ENCODE data around the gene PRR36. TPM values are rescaled to one million over a fixed set of nuclear protein-coding genes. Genes with fewer than 3 reads are reported as not detected.

Gene PRR36
- total RNA-seq, 2 donors from 2014 or later: 0.19 to 0.21 TPM

DNA sequence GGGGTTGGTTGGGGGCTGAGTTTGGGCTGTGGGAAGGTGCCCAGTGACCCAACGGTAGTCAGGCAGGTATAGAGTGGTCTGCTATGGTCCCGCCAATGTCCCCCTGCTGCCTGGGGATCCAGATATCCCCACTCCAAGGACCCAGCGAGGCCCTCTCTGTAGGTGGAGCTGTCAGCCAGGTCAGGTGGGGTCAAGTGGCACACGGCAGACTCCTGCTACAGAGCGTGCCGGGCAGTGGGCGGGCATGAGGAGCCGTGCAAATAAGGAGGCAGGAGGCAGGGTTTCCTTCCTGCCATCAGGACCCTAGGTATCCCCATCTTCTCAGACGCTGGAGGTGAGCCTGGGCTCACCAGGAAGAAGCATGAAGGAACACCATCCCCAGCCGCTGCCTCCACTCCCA, 29.2 kb downstream of the PRR36 start:
- Mint-ChIP-seq H3K4me1 (no peaks in the 10 kb centered on the region), H3K4me3 (no peak overlapping the region), H3K9me3 (no peaks in the 10 kb centered on the region), H3K27ac (no peak overlapping the region), H3K27me3 (no peaks in the 10 kb centered on the region), H3K36me3 (ENCODE audit: low read depth) (no peaks in the 10 kb centered on the region)
- ATAC-seq (replicated peaks): no peak

DNA sequence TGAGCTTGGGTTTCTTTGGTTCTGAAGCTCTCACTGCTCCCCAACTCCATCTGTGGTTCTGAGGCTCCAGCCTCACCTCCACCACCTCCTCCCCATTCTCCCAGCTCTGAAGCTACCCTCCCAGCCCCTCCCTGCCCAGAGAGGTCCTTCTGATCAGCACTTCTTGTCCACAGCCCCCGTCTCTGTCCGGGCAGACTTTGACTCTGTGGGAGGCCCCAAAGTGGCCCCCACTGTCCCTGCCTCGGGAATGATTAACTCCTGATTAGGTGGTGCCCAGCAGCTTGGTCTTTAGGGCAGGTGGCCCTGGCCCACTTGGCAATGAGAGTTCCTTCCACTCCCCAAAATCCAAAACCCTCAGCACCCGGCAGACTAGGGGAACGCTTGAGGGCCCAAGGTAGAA, 29.8 kb downstream of the PRR36 start:
- no peak overlapping the region for H3K27ac Mint-ChIP-seq
- H3K27me3 Mint-ChIP-seq: no peaks in the 10 kb centered on the region
- no peaks in the 10 kb centered on the region for H3K36me3 Mint-ChIP-seq (ENCODE audit: low read depth)
- no peaks in the 10 kb centered on the region for H3K9me3 Mint-ChIP-seq
- ATAC-seq (replicated peaks): no peak
- H3K4me3 Mint-ChIP-seq: no peak overlapping the region
- no peaks in the 10 kb centered on the region for H3K4me1 Mint-ChIP-seq

GRCh38 chr19:7843521-7843920, 30.7 kb downstream of the PRR36 start:
- H3K27me3 Mint-ChIP-seq: no peaks in the 10 kb centered on the region
- no peak overlapping the region for H3K27ac Mint-ChIP-seq
- ATAC-seq (replicated peaks): no peak
- no peaks in the 10 kb centered on the region for H3K36me3 Mint-ChIP-seq (ENCODE audit: low read depth)
- no peaks in the 10 kb centered on the region for H3K9me3 Mint-ChIP-seq
- no peak overlapping the region for H3K4me3 Mint-ChIP-seq
- no peaks in the 10 kb centered on the region for H3K4me1 Mint-ChIP-seq

- ATAC-seq (replicated peaks): no peak
- Mint-ChIP-seq H3K27ac (no peak overlapping the region), H3K9me3 (no peaks in the 10 kb centered on the region), H3K27me3 (no peaks in the 10 kb centered on the region), H3K4me1 (no peaks in the 10 kb centered on the region), H3K4me3 (no peak overlapping the region), H3K36me3 (ENCODE audit: low read depth) (no peaks in the 10 kb centered on the region)
These were observed 31.4 kb downstream of the PRR36 start for GRCh38 chr19:7842661-7843294.

GRCh38 chr19:7841751-7842660, 32.2 kb downstream of the PRR36 start:
- no peak for ATAC-seq (replicated peaks)
- Mint-ChIP-seq H3K4me1 (no peaks in the 10 kb centered on the region), H3K27me3 (no peaks in the 10 kb centered on the region), H3K9me3 (no peaks in the 10 kb centered on the region), H3K36me3 (ENCODE audit: low read depth) (no peaks in the 10 kb centered on the region), H3K4me3 (no peak overlapping the region), H3K27ac (no peak overlapping the region)

DNA sequence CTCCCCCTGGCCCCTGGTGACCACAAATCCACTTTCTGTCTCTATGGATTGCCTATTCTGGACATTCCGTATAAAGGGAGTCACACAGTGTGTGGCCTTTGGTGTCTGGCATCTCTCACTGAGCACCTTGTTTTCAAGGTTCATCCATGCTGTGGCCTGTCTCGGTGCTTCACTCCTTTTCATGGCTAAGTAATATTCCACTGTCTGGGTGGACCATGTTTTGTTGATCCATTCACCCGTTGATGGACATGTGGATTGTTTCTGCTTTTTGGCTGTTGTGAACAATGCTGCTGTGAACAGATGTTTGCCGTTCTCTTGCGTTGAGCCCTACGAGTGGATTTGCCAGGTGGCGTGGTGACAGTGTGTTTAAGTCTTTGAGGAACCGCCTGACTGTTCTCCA, 33.6 kb downstream of the PRR36 start:
- no peaks in the 10 kb centered on the region for H3K36me3 Mint-ChIP-seq (ENCODE audit: low read depth)
- ATAC-seq (replicated peaks): no peak

GRCh38 chr19:7839476-7839875, 34.7 kb downstream of the PRR36 start:
- no peak overlapping the region for H3K27ac Mint-ChIP-seq
- no peak for ATAC-seq (replicated peaks)
- no peaks in the 10 kb centered on the region for H3K4me1 Mint-ChIP-seq

More for the DNA sequence above, 33.6 kb downstream of the PRR36 start:
- no peaks in the 10 kb centered on the region for H3K4me1 Mint-ChIP-seq
- H3K27ac Mint-ChIP-seq: no peak overlapping the region
- H3K4me3 Mint-ChIP-seq: no peak overlapping the region
- H3K27me3 Mint-ChIP-seq: no peaks in the 10 kb centered on the region
- no peaks in the 10 kb centered on the region for H3K9me3 Mint-ChIP-seq

DNA sequence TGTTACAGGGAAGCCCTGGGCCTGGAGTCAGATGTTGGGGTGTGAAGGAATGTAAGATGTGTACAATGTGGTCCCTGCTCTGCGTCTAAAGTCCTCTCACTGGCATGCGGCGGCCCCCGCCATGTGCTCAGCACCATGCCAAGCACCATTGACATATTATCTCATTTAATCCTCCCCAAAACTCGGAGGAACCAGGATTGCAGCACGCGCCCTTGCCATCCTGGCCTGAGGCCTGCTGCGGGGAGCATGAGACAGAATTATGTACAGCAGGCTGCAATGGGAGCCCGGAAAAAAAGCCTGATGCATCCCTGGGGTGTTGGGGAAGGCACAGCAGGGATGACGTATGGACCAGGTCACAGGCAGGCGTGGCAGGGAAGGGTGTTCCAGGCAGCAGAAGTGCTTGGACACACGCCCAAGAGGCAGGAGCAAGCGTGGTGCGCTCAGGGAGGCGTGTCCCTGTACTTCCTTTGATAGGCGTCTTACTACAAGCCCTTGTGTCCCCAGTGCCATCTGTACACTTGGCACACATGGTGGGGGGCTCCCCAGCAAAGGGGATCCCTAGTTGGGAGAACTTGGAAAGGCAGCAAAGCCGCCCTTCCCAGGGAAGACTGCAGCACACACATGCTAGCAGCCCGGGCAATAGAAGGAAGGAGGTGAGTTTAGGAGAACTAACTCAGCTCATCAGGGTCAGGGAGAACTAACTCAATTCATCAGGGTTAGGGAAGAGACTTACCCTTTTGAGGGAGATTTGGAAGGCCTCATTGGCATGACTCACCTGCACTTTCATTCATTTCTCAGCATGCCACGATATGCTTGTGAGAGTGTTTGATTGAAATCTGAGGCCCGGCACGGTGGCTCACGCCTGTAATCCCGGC, 40.7 kb downstream of the PRR36 start:
- Mint-ChIP-seq H3K4me3 (no peak overlapping the region), H3K27me3 (no peaks in the 10 kb centered on the region), H3K4me1 (peaks cover 14% of the 10 kb centered on the region), H3K27ac (no peak overlapping the region), H3K9me3 (no peaks in the 10 kb centered on the region), H3K36me3 (ENCODE audit: low read depth) (no peaks in the 10 kb centered on the region)
- ATAC-seq (replicated peaks): no peak

More at GRCh38 chr19:7839476-7839875, 34.7 kb downstream of the PRR36 start:
- no peak overlapping the region for H3K4me3 Mint-ChIP-seq
- H3K9me3 Mint-ChIP-seq: no peaks in the 10 kb centered on the region
- H3K27me3 Mint-ChIP-seq: no peaks in the 10 kb centered on the region
- no peaks in the 10 kb centered on the region for H3K36me3 Mint-ChIP-seq (ENCODE audit: low read depth)

DNA sequence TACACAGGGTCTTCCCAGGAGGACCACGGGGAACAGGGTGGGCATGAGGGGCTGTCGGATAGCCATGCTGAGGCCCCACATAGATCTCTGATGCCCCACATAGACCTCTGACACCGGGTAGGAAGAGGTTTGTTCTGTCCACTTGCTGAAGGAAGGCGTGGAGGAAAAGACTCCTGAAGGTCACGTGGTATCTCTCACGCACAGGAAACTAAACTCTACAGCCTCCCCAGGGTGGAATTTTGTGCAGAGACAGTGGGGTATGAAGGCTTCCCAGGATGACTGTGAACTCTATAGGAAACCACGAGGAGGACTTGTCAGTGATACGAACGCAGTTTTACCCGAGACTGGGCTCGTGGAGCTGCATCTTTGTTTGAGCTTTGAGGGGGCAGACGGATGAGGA, 41.4 kb downstream of the PRR36 start:
- Mint-ChIP-seq H3K27me3 (no peaks in the 10 kb centered on the region), H3K4me3 (no peak overlapping the region), H3K4me1 (peaks cover 14% of the 10 kb centered on the region), H3K36me3 (ENCODE audit: low read depth) (no peaks in the 10 kb centered on the region), H3K27ac (no peak overlapping the region), H3K9me3 (no peaks in the 10 kb centered on the region)
- no peak for ATAC-seq (replicated peaks)

GRCh38 chr19:7832009-7832408, 42.2 kb downstream of the PRR36 start:
- peaks cover 14% of the 10 kb centered on the region for H3K4me1 Mint-ChIP-seq
- H3K27ac Mint-ChIP-seq: no peak overlapping the region
- ATAC-seq (replicated peaks): no peak
- no peaks in the 10 kb centered on the region for H3K9me3 Mint-ChIP-seq
- peak overlapping the region; percentile 75 for H3K4me3 Mint-ChIP-seq
- H3K27me3 Mint-ChIP-seq: no peaks in the 10 kb centered on the region
- H3K36me3 Mint-ChIP-seq (ENCODE audit: low read depth): no peaks in the 10 kb centered on the region

DNA sequence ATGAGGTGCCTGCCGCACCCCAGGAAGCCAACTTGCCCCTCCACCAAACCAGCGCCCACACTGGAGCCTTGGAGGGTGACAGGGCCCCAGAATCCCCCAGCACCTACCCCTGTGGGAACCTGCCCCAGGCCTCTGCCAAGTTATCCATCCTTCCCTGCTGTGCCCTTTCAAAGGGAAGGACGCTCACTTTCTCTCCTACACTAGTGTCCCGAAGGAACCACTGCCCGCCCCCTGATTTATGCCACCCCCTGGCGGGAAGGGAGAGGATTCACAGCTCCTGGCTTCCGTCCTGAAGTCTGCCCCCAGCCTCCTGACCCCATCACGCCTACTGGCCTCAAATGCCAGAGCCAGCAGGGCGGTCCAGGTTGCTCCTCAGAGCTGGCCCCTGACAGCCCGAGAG, 42.7 kb downstream of the PRR36 start:
- Mint-ChIP-seq H3K4me1 (peaks cover 14% of the 10 kb centered on the region), H3K9me3 (no peaks in the 10 kb centered on the region), H3K27me3 (no peaks in the 10 kb centered on the region), H3K27ac (peak overlapping the region; percentile 61), H3K36me3 (ENCODE audit: low read depth) (no peaks in the 10 kb centered on the region), H3K4me3 (peak overlapping the region; percentile 75)
- ATAC-seq (replicated peaks): no peak

DNA sequence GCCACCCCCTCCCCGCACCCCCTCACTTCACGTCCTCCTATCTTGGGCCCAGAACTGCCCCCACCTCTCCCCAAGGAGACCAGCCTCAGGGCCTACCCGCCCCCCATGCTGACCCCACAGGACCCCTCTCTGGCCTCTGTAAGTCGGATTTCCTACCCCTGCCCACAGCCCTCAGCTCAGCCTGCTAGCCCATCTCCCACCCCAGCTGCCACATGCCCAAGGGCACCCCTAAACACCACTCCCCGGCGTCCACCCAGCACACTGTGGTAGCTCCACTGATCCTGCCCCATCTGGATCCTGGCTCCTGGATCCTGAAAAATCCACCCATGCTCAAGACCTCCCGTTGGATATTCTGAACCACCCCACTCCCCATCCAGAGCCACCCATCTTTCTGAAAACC, 43.4 kb downstream of the PRR36 start:
- Mint-ChIP-seq H3K36me3 (ENCODE audit: low read depth) (no peaks in the 10 kb centered on the region), H3K4me3 (peak overlapping the region; percentile 75), H3K27ac (peak overlapping the region; percentile 61), H3K27me3 (no peaks in the 10 kb centered on the region), H3K4me1 (peaks cover 14% of the 10 kb centered on the region), H3K9me3 (no peaks in the 10 kb centered on the region)
- no peak for ATAC-seq (replicated peaks)

DNA sequence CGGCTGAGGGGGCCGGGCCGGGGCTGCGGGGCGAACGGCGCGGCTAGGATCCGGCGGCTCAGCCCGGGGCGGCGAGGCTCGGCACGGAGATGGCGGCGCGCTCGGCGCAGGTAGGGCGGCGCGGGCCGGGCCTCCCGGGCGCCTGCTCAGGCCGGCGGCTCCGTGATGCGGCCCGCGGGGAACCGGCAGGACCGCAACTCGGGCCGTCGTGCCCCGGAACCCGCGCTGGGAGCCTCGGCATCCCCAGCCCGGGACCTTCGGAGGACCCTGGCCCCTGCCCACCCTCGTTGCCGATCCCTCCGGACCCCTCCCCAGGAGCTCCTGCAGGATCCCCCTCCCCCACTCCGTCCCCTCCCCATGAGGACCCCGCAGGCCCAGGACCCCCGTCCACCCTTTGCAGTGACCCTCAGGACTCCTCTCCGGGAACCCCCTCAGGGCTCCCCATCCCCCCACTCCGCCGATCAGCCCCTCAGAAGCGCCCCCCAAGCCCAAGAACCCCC, 43.9 kb downstream of the PRR36 start:
- H3K4me1 Mint-ChIP-seq: peaks cover 14% of the 10 kb centered on the region
- no peaks in the 10 kb centered on the region for H3K36me3 Mint-ChIP-seq (ENCODE audit: low read depth)
- H3K27ac Mint-ChIP-seq: no peak overlapping the region
- H3K4me3 Mint-ChIP-seq: peak overlapping the region; percentile 91
- H3K9me3 Mint-ChIP-seq: no peaks in the 10 kb centered on the region
- ATAC-seq (replicated peaks): peak; percentile 3
- H3K27me3 Mint-ChIP-seq: no peaks in the 10 kb centered on the region

- H3K27me3 Mint-ChIP-seq: no peaks in the 10 kb centered on the region
- H3K4me1 Mint-ChIP-seq: peaks cover 14% of the 10 kb centered on the region
- no peaks in the 10 kb centered on the region for H3K9me3 Mint-ChIP-seq
- H3K4me3 Mint-ChIP-seq: peak within 1 kb of the TSS; percentile 91
- peak; percentile 90 for ATAC-seq (replicated peaks)
- peak within 1 kb of the TSS; percentile 88 for H3K27ac Mint-ChIP-seq
- no peaks in the 10 kb centered on the region for H3K36me3 Mint-ChIP-seq (ENCODE audit: low read depth)
These were observed 44.5 kb downstream of the PRR36 start, which contains the start of gene EVI5L for GRCh38 chr19:7829561-7830271. TSS of gene EVI5L (plus strand) at chr19:7830218. CDS start at chr19:7846543, 16,325 bp downstream.
